ENCODE measurements around the gene CPXM2. TPM values are rescaled to one million over a fixed set of nuclear protein-coding genes. Genes with fewer than 3 reads are reported as not detected.

The CPXM2 gene
- total RNA-seq, 1 donor from 2014 or later = 7.6 TPM

- DNase-seq (ENCODE audit: low spot score) = no peak
Measured at GRCh38 chr10:123870260-123870659, 21.3 kb downstream of the CPXM2 start.

DNA sequence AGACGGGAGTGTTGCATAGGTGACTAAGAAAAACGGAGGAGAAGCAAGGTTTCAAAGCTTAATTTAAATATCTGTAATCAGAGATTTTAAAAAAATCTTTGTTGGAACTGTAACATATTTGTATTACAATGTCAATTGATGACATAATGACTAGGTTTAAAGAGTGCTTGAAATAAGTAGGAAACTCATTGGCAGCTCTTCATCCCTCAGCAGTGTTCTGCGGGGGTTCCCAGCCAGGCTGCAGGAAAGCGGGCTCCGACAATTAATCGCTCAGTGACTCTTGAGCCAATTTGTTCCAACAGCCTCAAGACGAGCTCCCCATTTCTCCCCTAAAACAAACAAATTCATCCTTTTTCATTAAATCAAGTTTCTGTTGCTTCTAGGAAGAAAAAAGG lies 22.6 kb downstream of the CPXM2 start:
- DNase-seq (ENCODE audit: low spot score) = no peak

DNA sequence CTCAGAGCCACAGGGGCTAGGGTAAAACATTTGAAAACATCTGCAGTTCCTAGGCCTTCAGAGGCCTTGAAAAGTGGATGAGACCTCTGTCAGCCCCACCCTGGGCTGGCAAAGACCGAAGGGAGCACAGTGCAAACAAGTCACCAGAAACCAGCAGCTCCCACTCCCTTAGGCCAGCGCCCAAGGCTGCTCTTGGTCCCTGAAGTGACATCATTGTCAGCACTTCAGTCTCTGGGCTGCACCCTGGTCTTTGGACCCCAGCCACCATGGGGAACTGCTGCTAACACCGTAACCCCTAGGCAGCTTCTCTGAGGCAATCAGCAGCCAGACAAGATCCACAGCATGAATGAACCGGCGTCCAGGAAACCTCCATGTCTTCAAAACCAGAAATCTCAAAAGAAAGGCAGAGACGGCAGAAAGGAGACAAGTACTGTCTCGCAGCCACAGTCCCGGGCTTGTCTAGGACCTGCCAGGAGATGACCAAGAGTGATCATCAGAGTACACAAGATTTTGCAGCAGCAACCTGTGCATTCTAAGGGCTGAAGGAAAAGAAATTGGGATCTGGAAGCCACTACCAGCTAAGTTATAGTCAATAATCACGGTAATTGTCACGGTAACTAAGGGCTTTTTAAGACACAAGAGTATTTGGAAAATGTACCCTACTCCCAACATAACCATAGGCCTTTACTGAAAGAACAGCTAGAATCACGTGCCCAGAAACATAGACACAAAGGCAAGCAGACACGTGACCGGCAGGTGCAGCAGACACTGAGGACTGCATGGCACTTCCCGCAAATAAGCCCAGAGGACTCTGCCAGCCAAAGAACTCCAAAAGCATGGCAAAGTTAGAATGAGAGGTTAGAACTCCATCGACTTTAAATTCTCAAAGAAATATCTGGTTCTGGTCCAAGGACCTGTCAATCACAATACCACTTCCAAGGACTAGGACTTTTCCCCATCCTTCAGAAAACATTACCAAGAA lies 23.3 kb downstream of the CPXM2 start:
- DNase-seq (ENCODE audit: low spot score) = no peak

- DNase-seq (ENCODE audit: low spot score) = no peak
Measured at GRCh38 chr10:123865880-123866279, 25.7 kb downstream of the CPXM2 start.

GRCh38 chr10:123865350-123865749 lies 26.3 kb downstream of the CPXM2 start:
- no peak for DNase-seq (ENCODE audit: low spot score)

DNA sequence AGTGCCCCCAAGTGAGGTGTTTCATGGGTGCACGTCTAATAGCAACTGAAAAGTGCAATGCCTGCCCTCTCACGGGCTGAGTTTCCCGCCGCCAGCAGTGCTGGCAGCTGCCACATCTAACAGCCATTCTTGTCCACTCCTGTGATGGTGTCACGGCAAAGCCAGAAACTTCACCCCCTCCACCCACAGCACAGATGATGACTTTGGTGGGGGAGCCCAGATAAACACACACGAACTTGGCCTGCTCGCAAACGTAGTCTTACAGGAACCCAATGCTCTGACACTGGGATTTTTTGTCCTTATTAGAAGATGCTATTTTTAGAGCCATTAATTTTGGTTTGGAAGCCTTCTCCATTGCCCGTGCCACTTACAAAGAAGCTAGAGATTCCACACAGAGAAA lies 26.7 kb downstream of the CPXM2 start:
- no peak for DNase-seq (ENCODE audit: low spot score)

DNA sequence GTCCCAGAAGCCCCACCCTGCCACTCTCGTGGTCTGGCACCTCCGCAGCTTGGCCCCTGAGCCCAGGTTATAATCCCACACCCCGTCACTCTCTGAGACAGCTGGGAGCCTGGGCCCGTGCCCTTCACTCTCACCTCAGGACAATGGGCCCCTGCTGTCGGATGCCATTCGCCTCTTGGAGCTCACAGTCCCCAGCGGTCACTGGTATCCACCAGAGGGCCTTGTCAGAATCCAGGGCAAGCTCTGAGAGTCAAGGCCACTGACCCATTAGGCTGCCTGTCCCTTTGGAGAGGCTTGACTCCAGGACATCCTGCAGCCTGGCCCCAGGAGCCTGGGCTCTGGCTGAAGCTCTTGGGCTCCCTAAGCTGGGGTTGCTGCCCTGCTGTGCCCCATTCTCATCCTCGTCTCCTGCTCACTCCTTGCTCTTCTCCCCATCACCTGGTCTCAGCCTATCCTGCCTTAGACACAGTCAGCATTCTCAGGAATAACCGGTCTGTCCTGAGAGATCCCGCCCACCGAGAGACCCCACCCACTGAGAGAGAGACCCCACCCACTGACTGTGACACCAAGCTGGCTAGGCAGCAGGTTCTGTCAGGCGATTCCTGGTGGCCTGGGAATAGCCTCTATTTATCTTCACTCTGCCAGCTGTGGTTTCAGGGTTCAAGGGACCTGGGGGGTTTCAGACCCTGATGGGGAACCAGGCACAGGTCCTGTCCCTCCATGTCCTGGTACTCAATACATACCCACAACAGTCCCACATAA lies 27.7 kb downstream of the CPXM2 start:
- DNase-seq (ENCODE audit: low spot score) = no peak

- DNase-seq (ENCODE audit: low spot score) = no peak
Measured at GRCh38 chr10:123863183-123863575, 28.4 kb downstream of the CPXM2 start.

DNA sequence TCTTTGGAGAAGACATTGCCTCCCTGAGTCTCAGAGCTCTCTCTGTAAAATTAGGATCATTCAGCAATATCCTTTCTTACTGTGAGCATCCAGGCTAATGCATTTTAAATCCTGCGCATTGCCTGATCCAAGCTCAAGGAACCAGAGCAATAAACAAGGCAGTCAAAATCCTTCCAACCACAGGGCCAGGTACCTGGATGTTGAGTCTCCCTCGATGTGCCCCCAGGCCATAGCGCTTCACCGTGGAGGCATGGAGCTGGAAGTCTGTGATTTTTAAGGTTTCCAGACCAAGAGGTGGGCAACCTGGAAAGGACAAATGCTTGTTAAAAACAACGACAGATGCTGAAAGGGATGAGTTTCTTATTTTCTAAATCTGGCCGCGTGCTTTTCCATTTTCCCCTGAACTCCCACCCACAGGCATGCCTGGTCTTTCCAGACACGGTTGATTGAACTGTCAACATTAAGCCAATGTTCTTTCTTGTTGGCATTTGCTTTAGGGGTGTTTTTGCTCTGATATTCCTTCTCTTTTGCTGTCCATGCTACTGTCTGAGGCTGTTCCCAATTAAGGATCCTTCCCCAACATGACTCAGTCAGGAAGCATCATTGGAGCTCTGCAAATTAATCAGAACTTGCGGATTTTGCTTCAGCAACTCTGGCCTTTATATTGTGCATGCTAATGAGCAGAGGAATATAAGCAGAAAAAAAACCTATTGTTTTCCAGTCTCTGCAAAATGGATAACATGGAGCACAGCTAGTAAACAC lies 29.0 kb downstream of the CPXM2 start:
- DNase-seq (ENCODE audit: low spot score) = no peak

DNA sequence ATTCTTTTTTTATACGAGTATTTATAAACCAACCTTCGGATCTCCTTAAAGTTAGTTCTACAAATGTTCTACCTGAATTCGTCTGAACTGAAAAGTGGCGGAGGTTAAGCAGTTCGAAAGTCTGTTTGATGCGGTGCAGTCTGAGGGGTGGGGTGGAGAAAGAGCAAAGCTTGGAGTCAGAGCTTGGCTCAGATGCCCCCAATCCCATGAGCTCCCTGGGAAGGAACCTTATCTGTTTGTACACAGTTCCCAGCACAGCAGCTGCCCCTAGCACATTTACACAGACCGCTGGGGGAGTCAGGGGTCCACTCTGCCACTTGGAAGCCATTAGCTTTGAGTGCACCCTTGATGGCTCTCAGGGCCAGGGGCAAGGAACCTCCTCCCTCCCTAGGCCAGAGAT lies 30.8 kb downstream of the CPXM2 start:
- DNase-seq (ENCODE audit: low spot score) = no peak

- DNase-seq (ENCODE audit: low spot score) = no peak
Measured at GRCh38 chr10:123860209-123860608, 31.4 kb downstream of the CPXM2 start.

DNA sequence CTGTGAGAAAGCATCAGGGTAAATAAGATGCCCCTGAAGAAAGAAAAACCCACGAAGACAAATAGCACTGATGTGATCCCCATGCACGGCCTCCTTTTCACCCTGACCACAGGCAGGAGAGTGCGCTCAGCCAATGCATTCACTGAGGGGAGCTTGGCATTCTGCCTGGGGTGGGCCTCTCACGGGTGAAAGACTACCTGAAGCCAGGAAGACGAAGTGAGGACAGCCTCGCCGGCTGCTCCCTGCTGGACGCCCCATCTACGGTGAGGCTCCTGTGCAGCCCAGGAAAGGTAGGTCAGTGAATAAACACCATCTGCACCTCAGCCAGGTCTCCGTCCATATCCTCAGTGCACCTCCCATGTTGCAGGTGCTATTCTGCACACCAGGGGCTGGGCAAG lies 32.0 kb downstream of the CPXM2 start:
- DNase-seq (ENCODE audit: low spot score) = no peak

GRCh38 chr10:123858907-123859652 lies 32.5 kb downstream of the CPXM2 start:
- no peak for DNase-seq (ENCODE audit: low spot score)

GRCh38 chr10:123858077-123858681 lies 33.4 kb downstream of the CPXM2 start:
- DNase-seq (ENCODE audit: low spot score) = no peak

GRCh38 chr10:123857616-123858015 lies 34.0 kb downstream of the CPXM2 start:
- DNase-seq (ENCODE audit: low spot score) = no peak

- no peak for DNase-seq (ENCODE audit: low spot score)
Measured at GRCh38 chr10:123855008-123855684, 36.5 kb downstream of the CPXM2 start.

DNA sequence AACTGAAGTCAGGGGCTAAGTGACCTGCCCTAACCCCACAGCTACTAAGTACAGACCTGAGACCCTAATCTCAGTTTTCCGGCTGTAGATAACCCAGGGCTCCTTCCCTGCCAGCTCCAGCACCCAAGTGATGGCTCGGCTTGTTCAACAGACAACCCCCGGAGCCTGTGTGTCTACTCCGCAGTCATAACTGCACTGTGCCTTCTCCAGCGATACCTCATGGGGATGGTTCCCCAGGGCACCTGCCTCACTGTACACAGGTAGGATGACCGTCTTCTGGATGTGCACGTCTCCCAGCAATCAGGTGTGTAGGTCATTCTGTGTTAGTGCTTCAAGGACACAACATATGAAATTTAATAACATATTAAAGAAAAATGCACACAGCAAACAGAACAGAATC lies 37.1 kb downstream of the CPXM2 start:
- no peak for DNase-seq (ENCODE audit: low spot score)

GRCh38 chr10:123854003-123854402 lies 37.6 kb downstream of the CPXM2 start:
- no peak for DNase-seq (ENCODE audit: low spot score)

GRCh38 chr10:123852411-123852951 lies 39.1 kb downstream of the CPXM2 start:
- DNase-seq (ENCODE audit: low spot score) = no peak
